GM19328 (cell line): ENCODE results near the gene DPP10.
"Not testable (repeated sequence)": the region's sequence is repeated elsewhere in the genome, so short reads cannot be mapped to it uniquely, and the experiment has no call there.

ENCODE experiments used
- ATAC-seq: cut with Tn5 transposase; IDR thresholded peaks from one replicate; pipeline ENCODE4 v1.9.1; 2021; ENCODE audit warnings: mild to moderate bottlenecking, moderate library complexity; ENCODE audit not compliant: unreplicated experiment

DPP10 gene

GRCh38 chr2:115389898-115390565 is 947.6 kb downstream of the DPP10 start:
- ATAC-seq, result no peak

- no peak for ATAC-seq
These were observed 954.1 kb downstream of the DPP10 start for GRCh38 chr2:115396579-115396978.

GRCh38 chr2:115400940-115401339 is 958.5 kb downstream of the DPP10 start:
- ATAC-seq, result no peak

- ATAC-seq, result no peak
These were observed 970.1 kb downstream of the DPP10 start for GRCh38 chr2:115412501-115412900.

- no peak for ATAC-seq
These were observed 971.4 kb downstream of the DPP10 start for GRCh38 chr2:115413791-115414190.

- ATAC-seq, result no peak
These were observed 972.0 kb downstream of the DPP10 start for GRCh38 chr2:115414466-115414865.

- no peak for ATAC-seq
These were observed 979.7 kb downstream of the DPP10 start for GRCh38 chr2:115422004-115422634.

- no peak for ATAC-seq
These were observed 985.0 kb downstream of the DPP10 start for GRCh38 chr2:115427436-115427835.

- not testable (repeated sequence) for ATAC-seq
These were observed 998.3 kb downstream of the DPP10 start for GRCh38 chr2:115440746-115441145.

GRCh38 chr2:115443539-115444185 is 1001.2 kb downstream of the DPP10 start:
- no peak for ATAC-seq

- no peak for ATAC-seq
These were observed 1017.6 kb downstream of the DPP10 start for GRCh38 chr2:115460008-115460407.

- ATAC-seq, result no peak
These were observed 1038.3 kb downstream of the DPP10 start for GRCh38 chr2:115480741-115481140.

- no peak for ATAC-seq
These were observed 1039.4 kb downstream of the DPP10 start for GRCh38 chr2:115481842-115482241.

- no peak for ATAC-seq
These were observed 1041.2 kb downstream of the DPP10 start for GRCh38 chr2:115483666-115484065.

- no peak for ATAC-seq
These were observed 1042.0 kb downstream of the DPP10 start for GRCh38 chr2:115484486-115484885.

- no peak for ATAC-seq
These were observed 1042.5 kb downstream of the DPP10 start for GRCh38 chr2:115484983-115485382.

GRCh38 chr2:115491186-115491793 is 1048.8 kb downstream of the DPP10 start:
- no peak for ATAC-seq

- no peak for ATAC-seq
These were observed 1062.9 kb downstream of the DPP10 start for GRCh38 chr2:115505331-115505730.

GRCh38 chr2:115520727-115521126 is 1078.3 kb downstream of the DPP10 start:
- ATAC-seq, result no peak

GRCh38 chr2:115524452-115524851 is 1082.0 kb downstream of the DPP10 start:
- ATAC-seq, result no peak

- no peak for ATAC-seq
These were observed 1087.2 kb downstream of the DPP10 start for GRCh38 chr2:115529627-115530026.

- ATAC-seq, result no peak
These were observed 1090.6 kb downstream of the DPP10 start for GRCh38 chr2:115533081-115533480.
